Neural progenitor cell (in vitro differentiated cells): ENCODE measurements around the gene WWOX. TPM values are rescaled to one million over a fixed set of nuclear protein-coding genes. Genes with fewer than 3 reads are reported as not detected.
A peak's percentile ranks its signal among the peaks of the same experiment; 100 is the strongest.

Experiments
- DNase-seq: peaks from one replicate; pipeline ENCODE4 v3.0.0-alpha.2; 2016; ENCODE audit warnings: low spot score
- H2AFZ ChIP-seq: fragments of 200-600 bp; sonication (generic); replicated peaks from 2 replicates; pipeline ENCODE4 v1.6.1; 2016; ENCODE audit warnings: antibody characterized with exemption
- H3F3A ChIP-seq: fragments of 200-600 bp; sonication (generic); 2 replicates; pipeline ENCODE4 v1.6.1; 2016; ENCODE audit warnings: antibody characterized with exemption, low read depth
- H3K27ac ChIP-seq: fragments of 200-600 bp; sonication (generic); 2 replicates; pipeline ENCODE4 v1.5.1; 2016; ENCODE audit warnings: mild to moderate bottlenecking
- H3K27me3 ChIP-seq: fragments of 200-600 bp; sonication (generic); 2 replicates; pipeline ENCODE4 v1.6.1; 2016; ENCODE audit warnings: mild to moderate bottlenecking, moderate library complexity
- H3K36me3 ChIP-seq: fragments of 200-600 bp; sonication (generic); 2 replicates; pipeline ENCODE4 v1.5.1; 2016
- H3K4me1 ChIP-seq: fragments of 200-600 bp; sonication (generic); 2 replicates; pipeline ENCODE4 v1.6.1; 2016; ENCODE audit warnings: mixed run types
- H3K4me2 ChIP-seq: fragments of 200-600 bp; sonication (generic); 2 replicates; pipeline ENCODE4 v1.6.1; 2016
- H3K4me3 ChIP-seq: fragments of 200-600 bp; sonication (generic); 2 replicates; pipeline ENCODE4 v1.5.1; 2016
- H3K79me2 ChIP-seq: fragments of 200-600 bp; sonication (generic); 2 replicates; pipeline ENCODE4 v1.6.1; 2016; ENCODE audit warnings: low read depth
- H3K9ac ChIP-seq: fragments of 200-600 bp; sonication (generic); 2 replicates; pipeline ENCODE4 v1.6.1; 2016
- H3K9me3 ChIP-seq: fragments of 200-600 bp; sonication (generic); 2 replicates; pipeline ENCODE4 v1.5.1; 2016; ENCODE audit warnings: low read depth
- H4K20me1 ChIP-seq: fragments of 200-600 bp; sonication (generic); 2 replicates; pipeline ENCODE4 v1.6.1; 2016; ENCODE audit warnings: low read depth
- H3K27ac Mint-ChIP-seq: 3 replicates; pipeline ENCODE4 v1.8.0; 2021; ENCODE audit warnings: mixed read lengths
- H3K27me3 Mint-ChIP-seq: 2 replicates; pipeline ENCODE4 v1.8.0; 2022; ENCODE audit warnings: low read depth, mild to moderate bottlenecking, inconsistent platforms, moderate library complexity, mixed read lengths; ENCODE audit not compliant: insufficient read depth
- H3K36me3 Mint-ChIP-seq: 3 replicates; pipeline ENCODE4 v1.8.0; 2021; ENCODE audit warnings: mixed read lengths
- H3K4me1 Mint-ChIP-seq: 3 replicates; pipeline ENCODE4 v1.8.0; 2021; ENCODE audit warnings: mixed read lengths
- H3K4me3 Mint-ChIP-seq: 3 replicates; pipeline ENCODE4 v1.8.0; 2021; ENCODE audit warnings: mild to moderate bottlenecking, moderate library complexity, mixed read lengths
- H3K9me3 Mint-ChIP-seq: 3 replicates; pipeline ENCODE4 v1.8.0; 2020; ENCODE audit warnings: mixed read lengths
- EZH2 ChIP-seq: fragments of 200-600 bp; sonication (generic); IDR thresholded peaks from 2 replicates; pipeline ENCODE4 v1.6.1; 2017; ENCODE audit warnings: antibody characterized with exemption, mild to moderate bottlenecking, moderate library complexity
- EZH2phosphoT487 ChIP-seq: fragments of 200-600 bp; sonication (generic); IDR thresholded peaks from 2 replicates; pipeline ENCODE4 v1.6.1; 2017; ENCODE audit warnings: antibody characterized with exemption
- total RNA-seq: library from RNA; depleted of rRNA; stranded (reverse); fragments of >200 nt; gene quantifications from 2 replicates; pipeline ENCODE4 v1.2.3, GENCODE V29; 2015; ENCODE audit warnings: low replicate concordance
- TF ChIP-seq, protein P1 (sequence below): fragments of 200-600 bp; sonication (generic); IDR thresholded peaks from 2 replicates; pipeline ENCODE4 v1.5.1; 2017; ENCODE audit warnings: antibody characterized with exemption, mild to moderate bottlenecking

Gene WWOX
- total RNA-seq, 1 donor from 2014 or later = 63.7 TPM

- no peaks in the 10 kb centered on the region for H3F3A ChIP-seq
- no peak overlapping the region for H3K4me3 Mint-ChIP-seq
- H3K27ac Mint-ChIP-seq = no peak overlapping the region
- no peaks in the 10 kb centered on the region for H3K4me1 Mint-ChIP-seq
- no peak overlapping the region for H3K9ac ChIP-seq
- DNase-seq = no peak
- no peaks in the 10 kb centered on the region for H3K79me2 ChIP-seq
- H3K4me2 ChIP-seq = no peak overlapping the region
- no peaks in the 10 kb centered on the region for H3K9me3 ChIP-seq
- no peak overlapping the region for H2AFZ ChIP-seq
- H3K27me3 Mint-ChIP-seq = peaks cover 2% of the 10 kb centered on the region
- TF ChIP-seq EZH2 (no peak), EZH2phosphoT487 (no peak)
- TF ChIP-seq, protein P1, sequence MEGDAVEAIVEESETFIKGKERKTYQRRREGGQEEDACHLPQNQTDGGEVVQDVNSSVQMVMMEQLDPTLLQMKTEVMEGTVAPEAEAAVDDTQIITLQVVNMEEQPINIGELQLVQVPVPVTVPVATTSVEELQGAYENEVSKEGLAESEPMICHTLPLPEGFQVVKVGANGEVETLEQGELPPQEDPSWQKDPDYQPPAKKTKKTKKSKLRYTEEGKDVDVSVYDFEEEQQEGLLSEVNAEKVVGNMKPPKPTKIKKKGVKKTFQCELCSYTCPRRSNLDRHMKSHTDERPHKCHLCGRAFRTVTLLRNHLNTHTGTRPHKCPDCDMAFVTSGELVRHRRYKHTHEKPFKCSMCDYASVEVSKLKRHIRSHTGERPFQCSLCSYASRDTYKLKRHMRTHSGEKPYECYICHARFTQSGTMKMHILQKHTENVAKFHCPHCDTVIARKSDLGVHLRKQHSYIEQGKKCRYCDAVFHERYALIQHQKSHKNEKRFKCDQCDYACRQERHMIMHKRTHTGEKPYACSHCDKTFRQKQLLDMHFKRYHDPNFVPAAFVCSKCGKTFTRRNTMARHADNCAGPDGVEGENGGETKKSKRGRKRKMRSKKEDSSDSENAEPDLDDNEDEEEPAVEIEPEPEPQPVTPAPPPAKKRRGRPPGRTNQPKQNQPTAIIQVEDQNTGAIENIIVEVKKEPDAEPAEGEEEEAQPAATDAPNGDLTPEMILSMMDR = no peak
- H3K27ac ChIP-seq = no peak overlapping the region
- H3K36me3 ChIP-seq = no peaks in the 10 kb centered on the region
- no peaks in the 10 kb centered on the region for H3K27me3 ChIP-seq
- no peaks in the 10 kb centered on the region for H3K36me3 Mint-ChIP-seq
- no peak overlapping the region for H3K4me3 ChIP-seq
- H3K9me3 Mint-ChIP-seq = no peaks in the 10 kb centered on the region
- H4K20me1 ChIP-seq = no peaks in the 10 kb centered on the region
- H3K4me1 ChIP-seq = peaks cover 6% of the 10 kb centered on the region
Measured at GRCh38 chr16:79201436-79201835, 1102.0 kb downstream of the WWOX start.

- Histone ChIP-seq H3K27ac (no peak overlapping the region), H2AFZ (no peak overlapping the region), H3K79me2 (no peaks in the 10 kb centered on the region), H3K4me2 (no peak overlapping the region), H3K36me3 (no peaks in the 10 kb centered on the region), H3K9ac (no peak overlapping the region), H3F3A (no peaks in the 10 kb centered on the region), H3K4me1 (peaks cover 6% of the 10 kb centered on the region), H3K4me3 (no peak overlapping the region), H3K9me3 (no peaks in the 10 kb centered on the region), H4K20me1 (no peaks in the 10 kb centered on the region), H3K27me3 (no peaks in the 10 kb centered on the region)
- DNase-seq = no peak
- TF ChIP-seq EZH2 = no peak
- TF ChIP-seq, protein P1 = no peak
- no peak for TF ChIP-seq EZH2phosphoT487
- H3K36me3 Mint-ChIP-seq = no peaks in the 10 kb centered on the region
- H3K27ac Mint-ChIP-seq = no peak overlapping the region
- no peaks in the 10 kb centered on the region for H3K4me1 Mint-ChIP-seq
- H3K4me3 Mint-ChIP-seq = no peak overlapping the region
- H3K27me3 Mint-ChIP-seq = peaks cover 2% of the 10 kb centered on the region
- H3K9me3 Mint-ChIP-seq = no peaks in the 10 kb centered on the region
Measured at GRCh38 chr16:79202977-79203376, 1103.5 kb downstream of the WWOX start.

- Histone ChIP-seq H3K4me2 (no peak overlapping the region), H3K27me3 (no peaks in the 10 kb centered on the region), H3F3A (no peaks in the 10 kb centered on the region), H3K9me3 (no peaks in the 10 kb centered on the region), H4K20me1 (no peaks in the 10 kb centered on the region), H3K36me3 (no peaks in the 10 kb centered on the region), H3K27ac (no peak overlapping the region), H3K79me2 (no peaks in the 10 kb centered on the region), H3K9ac (no peak overlapping the region), H2AFZ (no peak overlapping the region), H3K4me3 (no peak overlapping the region), H3K4me1 (peaks cover 6% of the 10 kb centered on the region)
- H3K27ac Mint-ChIP-seq = peak overlapping the region; percentile 1
- H3K36me3 Mint-ChIP-seq = no peaks in the 10 kb centered on the region
- H3K9me3 Mint-ChIP-seq = no peaks in the 10 kb centered on the region
- DNase-seq = no peak
- TF ChIP-seq EZH2phosphoT487 (no peak), EZH2 (no peak)
- TF ChIP-seq, protein P1 = no peak
- H3K27me3 Mint-ChIP-seq = peaks cover 2% of the 10 kb centered on the region
- H3K4me1 Mint-ChIP-seq = no peaks in the 10 kb centered on the region
- H3K4me3 Mint-ChIP-seq = no peak overlapping the region
Measured at GRCh38 chr16:79204486-79204885, 1105.0 kb downstream of the WWOX start.
